ENCODE results near the gene CMTM4. TPM values are rescaled to one million over a fixed set of nuclear protein-coding genes. Genes with fewer than 3 reads are reported as not detected.

The CMTM4 gene
- total and polyA plus RNA-seq, 2 donors (not counting 1 experiment from before 2014, with no cell fraction given) = 0.06 to 0.59 TPM

GRCh38 chr16:66616169-66616568 lies 80.4 kb downstream of the CMTM4 start:
- no peak overlapping the region for H3K4me2 ChIP-seq (replicated peaks; ENCODE audit: low read depth, low read length, poor library complexity, severe bottlenecking)
- no peaks in the 10 kb centered on the region for H3K9me3 Mint-ChIP-seq (ENCODE audit: insufficient read depth)
- intact Hi-C loops (cut with micrococcal nuclease) = no loop called here
- no peak for ATAC-seq (ENCODE audit: low read depth)
- no peak overlapping the region for H3K4me3 Mint-ChIP-seq
- no peaks in the 10 kb centered on the region for H4K20me1 ChIP-seq (ENCODE audit: control insufficient read depth, insufficient read depth, low read length, poor library complexity, severe bottlenecking)
- H3K4me1 ChIP-seq (ENCODE audit: control insufficient read depth in 2 of 2, insufficient read depth in 2 of 2, low read length in 2 of 2) = no peaks in the 10 kb centered on the region
- no peaks in the 10 kb centered on the region for H3K79me2 ChIP-seq (ENCODE audit: control insufficient read depth, insufficient read depth, low read length)
- no peak overlapping the region for H2AFZ ChIP-seq (ENCODE audit: insufficient read depth, low read depth, low read length, poor library complexity, severe bottlenecking)
- peaks cover 26% of the 10 kb centered on the region for H3K27me3 Mint-ChIP-seq
- no peaks in the 10 kb centered on the region for H3K36me3 ChIP-seq (replicated peaks in 1 of 2; ENCODE audit: control extremely low read depth in 1 of 2, control insufficient read depth in 1 of 2, extremely low read depth in 1 of 2, insufficient read depth in 2 of 2, low read length in 1 of 2)
- ChIA-PET POLR2A (no interaction called here), CTCF (no interaction called here)
- H3K27me3 ChIP-seq (replicated peaks in 1 of 4; ENCODE audit: control extremely low read depth in 1 of 4, control insufficient read depth in 3 of 4, insufficient read depth in 4 of 4, low read length in 3 of 4) = peaks cover 0 to 6% (median 3%) of the 10 kb centered on the region in 4 experiments
- H3K4me3 ChIP-seq (ENCODE audit: control extremely low read depth in 1 of 5, extremely low read depth in 1 of 5, insufficient read depth in 1 of 5, low read depth in 2 of 5, low read length in 4 of 5) = no peak overlapping the region
- 100% methylated on average over 1 of the region's 4 CpGs for WGBS (ENCODE audit: insufficient coverage)
- DNase-seq = no peak
- no peak overlapping the region for H3K27ac Mint-ChIP-seq
- no peaks in the 10 kb centered on the region for H3K9me3 ChIP-seq (ENCODE audit: control extremely low read depth in 1 of 3, control insufficient read depth in 2 of 3, insufficient read depth in 1 of 3, low read length in 2 of 3)
- TF ChIP-seq EZH2 (IDR thresholded peaks at IDR 0.05; ENCODE audit: borderline replicate concordance, insufficient read depth, low read depth, low read length, poor library complexity, severe bottlenecking) = no peak
- TF ChIP-seq, protein P1, sequence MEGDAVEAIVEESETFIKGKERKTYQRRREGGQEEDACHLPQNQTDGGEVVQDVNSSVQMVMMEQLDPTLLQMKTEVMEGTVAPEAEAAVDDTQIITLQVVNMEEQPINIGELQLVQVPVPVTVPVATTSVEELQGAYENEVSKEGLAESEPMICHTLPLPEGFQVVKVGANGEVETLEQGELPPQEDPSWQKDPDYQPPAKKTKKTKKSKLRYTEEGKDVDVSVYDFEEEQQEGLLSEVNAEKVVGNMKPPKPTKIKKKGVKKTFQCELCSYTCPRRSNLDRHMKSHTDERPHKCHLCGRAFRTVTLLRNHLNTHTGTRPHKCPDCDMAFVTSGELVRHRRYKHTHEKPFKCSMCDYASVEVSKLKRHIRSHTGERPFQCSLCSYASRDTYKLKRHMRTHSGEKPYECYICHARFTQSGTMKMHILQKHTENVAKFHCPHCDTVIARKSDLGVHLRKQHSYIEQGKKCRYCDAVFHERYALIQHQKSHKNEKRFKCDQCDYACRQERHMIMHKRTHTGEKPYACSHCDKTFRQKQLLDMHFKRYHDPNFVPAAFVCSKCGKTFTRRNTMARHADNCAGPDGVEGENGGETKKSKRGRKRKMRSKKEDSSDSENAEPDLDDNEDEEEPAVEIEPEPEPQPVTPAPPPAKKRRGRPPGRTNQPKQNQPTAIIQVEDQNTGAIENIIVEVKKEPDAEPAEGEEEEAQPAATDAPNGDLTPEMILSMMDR (IDR thresholded peaks at IDR 0.05) = no peak
- H3K4me1 Mint-ChIP-seq = no peaks in the 10 kb centered on the region
- no peak overlapping the region for H3K27ac ChIP-seq (ENCODE audit: low read length in 2 of 2)
- no peak overlapping the region for H3K9ac ChIP-seq (ENCODE audit: low read length)

DNA sequence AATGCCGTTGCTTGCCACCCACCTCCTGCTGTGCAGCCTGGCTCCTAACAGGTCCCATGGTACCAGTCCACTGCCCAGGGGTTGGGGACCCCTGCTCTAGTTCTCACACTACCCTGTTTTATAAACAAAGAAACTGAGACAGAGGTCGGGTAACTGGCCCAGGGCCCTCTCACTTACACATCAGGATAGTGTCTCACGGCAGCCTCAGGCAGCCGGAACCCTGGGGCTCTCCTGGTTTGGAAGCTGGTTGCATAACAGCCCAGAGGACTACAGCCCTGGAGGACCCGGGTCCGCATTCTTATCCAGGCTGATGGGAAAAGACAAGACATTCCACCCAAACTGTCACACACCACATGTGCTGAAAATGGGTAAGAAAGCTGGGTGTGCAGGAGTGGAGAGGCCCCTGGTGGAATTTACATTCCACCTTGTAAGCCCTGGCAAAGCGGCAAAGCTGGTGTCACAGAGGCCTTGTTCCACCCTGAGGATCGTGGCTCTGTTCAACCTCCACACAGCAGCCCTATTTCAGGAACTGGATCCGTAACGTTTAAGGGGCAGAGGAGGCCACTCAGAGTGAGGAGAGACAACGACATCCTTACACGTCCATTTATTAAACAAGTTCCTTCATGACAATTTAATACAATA lies 82.3 kb downstream of the CMTM4 start:
- H2AFZ ChIP-seq (ENCODE audit: insufficient read depth, low read depth, low read length, poor library complexity, severe bottlenecking) = no peak overlapping the region
- Mint-ChIP-seq H3K4me1 (no peaks in the 10 kb centered on the region), H3K4me3 (no peak overlapping the region), H3K9me3 (ENCODE audit: insufficient read depth) (no peaks in the 10 kb centered on the region), H3K27ac (no peak overlapping the region), H3K27me3 (peaks cover 19% of the 10 kb centered on the region)
- intact Hi-C loops (cut with micrococcal nuclease) = no loop called here
- ATAC-seq (ENCODE audit: low read depth) = no peak
- no peak for TF ChIP-seq EZH2 (IDR thresholded peaks at IDR 0.05; ENCODE audit: borderline replicate concordance, insufficient read depth, low read depth, low read length, poor library complexity, severe bottlenecking)
- TF ChIP-seq, protein P1 (IDR thresholded peaks at IDR 0.05) = no peak
- H3K9me3 ChIP-seq (ENCODE audit: control extremely low read depth in 1 of 3, control insufficient read depth in 2 of 3, insufficient read depth in 1 of 3, low read length in 2 of 3) = no peaks in the 10 kb centered on the region
- no peaks in the 10 kb centered on the region for H3K79me2 ChIP-seq (ENCODE audit: control insufficient read depth, insufficient read depth, low read length)
- no peak overlapping the region for H3K9ac ChIP-seq (ENCODE audit: low read length)
- ChIA-PET POLR2A (no interaction called here), CTCF (interaction anchor here (1.6 kb wide), 1 partner anchor 133 kb away, joined by 3 read pairs; no protein-coding TSS in a partner anchor)
- no peak overlapping the region for H3K27ac ChIP-seq (ENCODE audit: low read length in 2 of 2)
- 95% methylated on average over 3 of the region's 12 CpGs for WGBS (ENCODE audit: insufficient coverage)
- H3K4me1 ChIP-seq (ENCODE audit: control insufficient read depth in 2 of 2, insufficient read depth in 2 of 2, low read length in 2 of 2) = no peaks in the 10 kb centered on the region
- no peak for DNase-seq
- H3K27me3 ChIP-seq (replicated peaks in 1 of 4; ENCODE audit: control extremely low read depth in 1 of 4, control insufficient read depth in 3 of 4, insufficient read depth in 4 of 4, low read length in 3 of 4) = peaks cover 0 to 7% (median 2%) of the 10 kb centered on the region in 4 experiments
- H3K4me3 ChIP-seq (ENCODE audit: control extremely low read depth in 1 of 5, extremely low read depth in 1 of 5, insufficient read depth in 1 of 5, low read depth in 2 of 5, low read length in 4 of 5) = no peak overlapping the region
- H3K36me3 ChIP-seq (replicated peaks in 1 of 2; ENCODE audit: control extremely low read depth in 1 of 2, control insufficient read depth in 1 of 2, extremely low read depth in 1 of 2, insufficient read depth in 2 of 2, low read length in 1 of 2) = peaks cover 0 to 4% of the 10 kb centered on the region in 2 experiments
- H4K20me1 ChIP-seq (ENCODE audit: control insufficient read depth, insufficient read depth, low read length, poor library complexity, severe bottlenecking) = peaks cover 3% of the 10 kb centered on the region
- H3K4me2 ChIP-seq (replicated peaks; ENCODE audit: low read depth, low read length, poor library complexity, severe bottlenecking) = no peak overlapping the region

All from B cell (primary cell).